K562 (cell line): Measurements from ENCODE around the gene ECE2. TPM values are rescaled to one million over a fixed set of nuclear protein-coding genes. Genes with fewer than 3 reads are reported as not detected.

ENCODE experiments used
- ARID4B ChIP-seq: sonication (generic); formaldehyde crosslinking; IDR thresholded peaks from 2 replicates; pipeline ENCODE4 v1.8.0; 2022; ENCODE audit warnings: mild to moderate bottlenecking, missing genetic modification reagents
- ATF1 ChIP-seq, 2 experiments: fragments of 450-650 bp in 1 of 2; IDR thresholded peaks; 2 replicates each; pipeline ENCODE4 v1.6.1; 2016; ENCODE audit warnings: missing compliant biosample characterization in 1 of 2, missing genetic modification characterization in 1 of 2
- CEBPG ChIP-seq, 3 experiments: fragments of 200-800 bp in 1 of 3; sonication (Bioruptor generic) in 1 of 3; sonication (generic) in 1 of 3; formaldehyde crosslinking in 1 of 3; IDR thresholded peaks in 2 of 3; conservative IDR thresholded peaks in 1 of 3; 2 replicates each; pipeline versions ENCODE4 v1.6.1 to v1.8.0; 2016 to 2022; ENCODE audit warnings: missing compliant biosample characterization in 2 of 3, missing genetic modification characterization in 2 of 3, mild to moderate bottlenecking in 1 of 3, missing genetic modification reagents in 1 of 3
- CHD4 ChIP-seq: fragments of 200-600 bp; sonication (generic); IDR thresholded peaks from 3 replicates; pipeline ENCODE4 v1.6.1; 2012; ENCODE audit warnings: low read depth, mild to moderate bottlenecking, mixed read lengths, low read length, inconsistent platforms; ENCODE audit not compliant: insufficient read depth, insufficient replicate concordance, poor library complexity, severe bottlenecking
- MXI1 ChIP-seq: IDR thresholded peaks from 2 replicates; pipeline ENCODE4 v1.6.1; 2011; ENCODE audit warnings: low read depth, mild to moderate bottlenecking, improper control_type of control experiment, low read length
- POLR2A ChIP-seq: fragments of 450-650 bp; conservative IDR thresholded peaks from 2 replicates; pipeline ENCODE4 v1.6.1; 2016
- PURB ChIP-seq: sonication (generic); formaldehyde crosslinking; IDR thresholded peaks from 2 replicates; pipeline ENCODE4 v1.9.0; 2021; ENCODE audit warnings: low read depth, mild to moderate bottlenecking, missing genetic modification reagents
- RNF2 ChIP-seq: sonication (generic); IDR thresholded peaks from 2 replicates; pipeline ENCODE4 v1.6.1; 2016
- SIN3B ChIP-seq: fragments of 450-650 bp; IDR thresholded peaks from 2 replicates; pipeline ENCODE4 v1.6.1; 2017; ENCODE audit warnings: low read depth, mild to moderate bottlenecking, moderate library complexity
- TAF9B ChIP-seq: fragments of 450-650 bp; IDR thresholded peaks from 2 replicates; pipeline ENCODE4 v1.6.1; 2018; ENCODE audit warnings: mild to moderate bottlenecking; ENCODE audit not compliant: partially characterized antibody
- UBTF ChIP-seq, 2 experiments: IDR thresholded peaks; 2 replicates each; pipeline ENCODE4 v1.6.1; 2012; ENCODE audit warnings: improper control_type of control experiment in 2 of 2, low read depth in 2 of 2, low read length in 2 of 2, borderline replicate concordance in 1 of 2
- ZNF12 ChIP-seq: sonication (generic); formaldehyde crosslinking; IDR thresholded peaks from 2 replicates; pipeline ENCODE4 v1.4.0; 2020; ENCODE audit warnings: mild to moderate bottlenecking, missing genetic modification reagents
- polyA plus RNA-seq, 8 experiments: library from polyadenylated mRNA; depleted of rRNA in 4 of 8; stranded (reverse) in 5 of 8; unstranded in 3 of 8; fragments of >200 nt; fragmentation: Nextera tagmentation in 2 of 8; fragmentation: Illumina TruSeq in 1 of 8; extraction: Ambion mirVana in 2 of 8; extraction: Trizol in 1 of 8; gene quantifications; 2 replicates each; pipeline versions ENCODE4 v1.2.1 to v1.2.3, GENCODE V29; 2011 to 2014; ENCODE audit warnings: inconsistent platforms in 1 of 8, missing spikeins in 1 of 8
- total RNA-seq, 7 experiments: library from RNA; depleted of rRNA in 6 of 7; stranded (reverse); fragments of >200 nt in 6 of 7; fragmentation: Illumina TruSeq in 2 of 7; extraction: Trizol in 2 of 7; gene quantifications; 2 replicates each; pipeline versions ENCODE4 v1.2.1 to v1.2.3, GENCODE V29; 2011 to 2021; ENCODE audit warnings: low replicate concordance in 1 of 7
- TF ChIP-seq, protein P1 (sequence below): IDR thresholded peaks from 3 replicates; pipeline ENCODE4 v1.6.1; 2011; ENCODE audit warnings: borderline replicate concordance, mild to moderate bottlenecking; ENCODE audit not compliant: insufficient read length, insufficient read depth
- TF ChIP-seq, protein P2 (sequence below): fragments of 450-650 bp; formaldehyde crosslinking; IDR thresholded peaks from 2 replicates; pipeline ENCODE4 v1.4.0; 2020; ENCODE audit warnings: mild to moderate bottlenecking, moderate library complexity
- TF ChIP-seq, protein P3 (sequence below): fragments of 450-650 bp; IDR thresholded peaks from 2 replicates; pipeline ENCODE4 v1.6.1; 2016; ENCODE audit warnings: antibody characterized with exemption

The ECE2 gene
- total and polyA plus RNA-seq, 9 of the 15 experiments (the other 6 are each of a cell fraction or from before 2014, with no cell fraction given): not detected

- TF ChIP-seq ARID4B (CRISPR knock-in tag) (peak; percentile 59), PURB (CRISPR knock-in tag) (no peak), TAF9B (no peak), MXI1 (peak; percentile 99), UBTF (IDR thresholded peaks at IDR 0.05; ENCODE audit: borderline replicate concordance in 1 of 2, low read depth in 2 of 2, low read length in 2 of 2) (peak in 1 of 2 experiments; percentile 69; a peak in 2 of 4 replicates), POLR2A (peak; percentile 80), CEBPG (CRISPR knock-in tag; IDR thresholded peaks at IDR 0.05) (peak; percentile 96), CEBPG (tag; conservative IDR thresholded peaks at IDR 0.05 in 1 of 2, IDR thresholded peaks at IDR 0.05 in 1 of 2) (peak; percentile 90 to 96), ATF1 (CRISPR knock-in tag; IDR thresholded peaks at IDR 0.05) (no peak), ATF1 (tag; IDR thresholded peaks at IDR 0.05) (0 out of 2 replicates have a peak, but pooled peaks have one; percentile 20), RNF2 (0 out of 2 replicates have a peak, but pooled peaks have one; percentile 5), SIN3B (peak; percentile 37; the same call in 1 of the 2 replicates), ZNF12 (CRISPR knock-in tag) (no peak), CHD4 (no peak)
- TF ChIP-seq, protein P1, sequence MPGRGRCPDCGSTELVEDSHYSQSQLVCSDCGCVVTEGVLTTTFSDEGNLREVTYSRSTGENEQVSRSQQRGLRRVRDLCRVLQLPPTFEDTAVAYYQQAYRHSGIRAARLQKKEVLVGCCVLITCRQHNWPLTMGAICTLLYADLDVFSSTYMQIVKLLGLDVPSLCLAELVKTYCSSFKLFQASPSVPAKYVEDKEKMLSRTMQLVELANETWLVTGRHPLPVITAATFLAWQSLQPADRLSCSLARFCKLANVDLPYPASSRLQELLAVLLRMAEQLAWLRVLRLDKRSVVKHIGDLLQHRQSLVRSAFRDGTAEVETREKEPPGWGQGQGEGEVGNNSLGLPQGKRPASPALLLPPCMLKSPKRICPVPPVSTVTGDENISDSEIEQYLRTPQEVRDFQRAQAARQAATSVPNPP: no peak
- TF ChIP-seq, protein P2, sequence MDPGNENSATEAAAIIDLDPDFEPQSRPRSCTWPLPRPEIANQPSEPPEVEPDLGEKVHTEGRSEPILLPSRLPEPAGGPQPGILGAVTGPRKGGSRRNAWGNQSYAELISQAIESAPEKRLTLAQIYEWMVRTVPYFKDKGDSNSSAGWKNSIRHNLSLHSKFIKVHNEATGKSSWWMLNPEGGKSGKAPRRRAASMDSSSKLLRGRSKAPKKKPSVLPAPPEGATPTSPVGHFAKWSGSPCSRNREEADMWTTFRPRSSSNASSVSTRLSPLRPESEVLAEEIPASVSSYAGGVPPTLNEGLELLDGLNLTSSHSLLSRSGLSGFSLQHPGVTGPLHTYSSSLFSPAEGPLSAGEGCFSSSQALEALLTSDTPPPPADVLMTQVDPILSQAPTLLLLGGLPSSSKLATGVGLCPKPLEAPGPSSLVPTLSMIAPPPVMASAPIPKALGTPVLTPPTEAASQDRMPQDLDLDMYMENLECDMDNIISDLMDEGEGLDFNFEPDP (CRISPR knock-in tag): no peak
- TF ChIP-seq, protein P3, sequence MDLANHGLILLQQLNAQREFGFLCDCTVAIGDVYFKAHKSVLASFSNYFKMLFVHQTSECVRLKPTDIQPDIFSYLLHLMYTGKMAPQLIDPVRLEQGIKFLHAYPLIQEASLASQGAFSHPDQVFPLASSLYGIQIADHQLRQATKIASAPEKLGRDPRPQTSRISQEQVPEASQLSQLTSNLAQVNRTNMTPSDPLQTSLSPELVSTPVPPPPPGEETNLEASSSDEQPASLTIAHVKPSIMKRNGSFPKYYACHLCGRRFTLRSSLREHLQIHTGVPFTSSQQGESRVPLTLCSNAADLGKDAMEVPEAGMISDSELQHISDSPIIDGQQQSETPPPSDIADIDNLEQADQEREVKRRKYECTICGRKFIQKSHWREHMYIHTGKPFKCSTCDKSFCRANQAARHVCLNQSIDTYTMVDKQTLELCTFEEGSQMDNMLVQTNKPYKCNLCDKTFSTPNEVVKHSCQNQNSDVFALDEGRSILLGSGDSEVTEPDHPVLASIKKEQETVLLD: no peak
These were observed 26.2 kb upstream of the ECE2 start, which contains the start of gene EEF1AKMT4 (continued) for GRCh38 chr3:184249412-184250166.
